Measurements from ENCODE around the gene TMEM42. TPM values are rescaled to one million over a fixed set of nuclear protein-coding genes. Genes with fewer than 3 reads are reported as not detected.

TMEM42 gene
- total and polyA plus RNA-seq, 9 of the 15 experiments (the other 6 are each of a cell fraction or from before 2014, with no cell fraction given): 0.53 to 1.6 (median 0.98) TPM

DNA sequence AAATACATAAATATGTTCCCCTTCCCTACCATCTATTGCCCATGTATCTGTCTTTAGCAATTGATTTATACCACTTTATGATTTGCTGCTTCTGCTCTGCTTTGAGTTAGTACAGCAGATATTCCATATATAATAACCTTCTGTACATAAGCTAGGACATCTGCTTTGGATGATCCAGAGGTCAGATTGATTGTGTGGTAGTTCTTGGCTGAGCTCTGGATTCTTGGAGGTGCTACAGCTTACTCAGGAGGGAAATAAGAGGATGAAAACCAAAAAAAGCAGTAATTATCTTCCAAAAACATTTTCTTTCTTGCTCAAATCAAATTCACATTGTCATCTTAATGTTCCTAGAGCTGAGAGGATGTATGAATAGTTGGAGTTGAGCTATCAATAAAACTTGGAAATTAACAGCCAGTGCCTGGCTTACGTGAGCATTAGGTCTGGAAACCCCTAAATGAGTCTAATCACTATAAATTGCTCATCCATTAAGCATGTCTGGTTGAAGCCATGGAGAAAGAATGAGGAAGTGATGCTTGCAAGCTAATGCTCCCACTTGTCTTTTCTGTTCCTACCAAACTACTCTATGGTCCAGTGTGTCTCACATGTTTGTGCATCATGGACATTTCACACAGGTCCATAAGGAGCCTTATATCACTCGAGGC lies 36.3 kb upstream of the TMEM42 start:
- no peak for DNase-seq (ENCODE audit: extremely low read depth in 1 of 4, low spot score in 3 of 4)
- CTCF ChIA-PET (ENCODE audit: low intra/inter-chr PET ratio): no interaction called here

More for the DNA sequence above, 36.3 kb upstream of the TMEM42 start:
- POLR2A ChIA-PET: interaction anchor here (0.7 to 2.1 kb wide), 4 partner anchors 10 to 784 kb away, joined by 3 to 4 read pairs (median 3); no protein-coding TSS in a partner anchor
- H3K9me3 ChIP-seq (replicated peaks; ENCODE audit: control insufficient read depth, insufficient read depth, low read depth, low read length): no peaks in the 10 kb centered on the region
- H3K36me3 ChIP-seq (ENCODE audit: control insufficient read depth, insufficient read depth, low read length): peaks cover 53% of the 10 kb centered on the region
- H3K9me1 ChIP-seq (ENCODE audit: control insufficient read depth, insufficient read depth, low read length): no peaks in the 10 kb centered on the region
- WGBS (ENCODE audit: insufficient coverage, low coverage, missing lambda C conversion rate): 78% methylated on average over 2 of the region's 2 CpGs
- FAIRE-seq: no peak
- in situ Hi-C loops (cut with MboI) (no loop called here), intact Hi-C loops (cut with micrococcal nuclease) (no loop called here)
- TF ChIP-seq, protein P1, sequence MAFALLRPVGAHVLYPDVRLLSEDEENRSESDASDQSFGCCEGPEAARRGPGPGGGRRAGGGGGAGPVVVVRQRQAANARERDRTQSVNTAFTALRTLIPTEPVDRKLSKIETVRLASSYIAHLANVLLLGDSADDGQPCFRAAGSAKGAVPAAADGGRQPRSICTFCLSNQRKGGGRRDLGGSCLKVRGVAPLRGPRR (CRISPR knock-in tag; IDR thresholded peaks at IDR 0.05): no peak
- peak; percentile 49; the same call in 1 of the 2 replicates for TF ChIP-seq SPI1 (IDR thresholded peaks at IDR 0.05; ENCODE audit: borderline replicate concordance, low read depth, low read length)
- TF ChIP-seq, protein P2, sequence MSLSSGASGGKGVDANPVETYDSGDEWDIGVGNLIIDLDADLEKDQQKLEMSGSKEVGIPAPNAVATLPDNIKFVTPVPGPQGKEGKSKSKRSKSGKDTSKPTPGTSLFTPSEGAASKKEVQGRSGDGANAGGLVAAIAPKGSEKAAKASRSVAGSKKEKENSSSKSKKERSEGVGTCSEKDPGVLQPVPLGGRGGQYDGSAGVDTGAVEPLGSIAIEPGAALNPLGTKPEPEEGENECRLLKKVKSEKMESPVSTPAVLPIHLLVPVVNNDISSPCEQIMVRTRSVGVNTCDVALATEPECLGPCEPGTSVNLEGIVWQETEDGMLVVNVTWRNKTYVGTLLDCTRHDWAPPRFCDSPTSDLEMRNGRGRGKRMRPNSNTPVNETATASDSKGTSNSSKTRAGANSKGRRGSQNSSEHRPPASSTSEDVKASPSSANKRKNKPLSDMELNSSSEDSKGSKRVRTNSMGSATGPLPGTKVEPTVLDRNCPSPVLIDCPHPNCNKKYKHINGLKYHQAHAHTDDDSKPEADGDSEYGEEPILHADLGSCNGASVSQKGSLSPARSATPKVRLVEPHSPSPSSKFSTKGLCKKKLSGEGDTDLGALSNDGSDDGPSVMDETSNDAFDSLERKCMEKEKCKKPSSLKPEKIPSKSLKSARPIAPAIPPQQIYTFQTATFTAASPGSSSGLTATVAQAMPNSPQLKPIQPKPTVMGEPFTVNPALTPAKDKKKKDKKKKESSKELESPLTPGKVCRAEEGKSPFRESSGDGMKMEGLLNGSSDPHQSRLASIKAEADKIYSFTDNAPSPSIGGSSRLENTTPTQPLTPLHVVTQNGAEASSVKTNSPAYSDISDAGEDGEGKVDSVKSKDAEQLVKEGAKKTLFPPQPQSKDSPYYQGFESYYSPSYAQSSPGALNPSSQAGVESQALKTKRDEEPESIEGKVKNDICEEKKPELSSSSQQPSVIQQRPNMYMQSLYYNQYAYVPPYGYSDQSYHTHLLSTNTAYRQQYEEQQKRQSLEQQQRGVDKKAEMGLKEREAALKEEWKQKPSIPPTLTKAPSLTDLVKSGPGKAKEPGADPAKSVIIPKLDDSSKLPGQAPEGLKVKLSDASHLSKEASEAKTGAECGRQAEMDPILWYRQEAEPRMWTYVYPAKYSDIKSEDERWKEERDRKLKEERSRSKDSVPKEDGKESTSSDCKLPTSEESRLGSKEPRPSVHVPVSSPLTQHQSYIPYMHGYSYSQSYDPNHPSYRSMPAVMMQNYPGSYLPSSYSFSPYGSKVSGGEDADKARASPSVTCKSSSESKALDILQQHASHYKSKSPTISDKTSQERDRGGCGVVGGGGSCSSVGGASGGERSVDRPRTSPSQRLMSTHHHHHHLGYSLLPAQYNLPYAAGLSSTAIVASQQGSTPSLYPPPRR (CRISPR knock-in tag; IDR thresholded peaks at IDR 0.05; ENCODE audit: borderline replicate concordance): no peak
- TF ChIP-seq, protein P3, sequence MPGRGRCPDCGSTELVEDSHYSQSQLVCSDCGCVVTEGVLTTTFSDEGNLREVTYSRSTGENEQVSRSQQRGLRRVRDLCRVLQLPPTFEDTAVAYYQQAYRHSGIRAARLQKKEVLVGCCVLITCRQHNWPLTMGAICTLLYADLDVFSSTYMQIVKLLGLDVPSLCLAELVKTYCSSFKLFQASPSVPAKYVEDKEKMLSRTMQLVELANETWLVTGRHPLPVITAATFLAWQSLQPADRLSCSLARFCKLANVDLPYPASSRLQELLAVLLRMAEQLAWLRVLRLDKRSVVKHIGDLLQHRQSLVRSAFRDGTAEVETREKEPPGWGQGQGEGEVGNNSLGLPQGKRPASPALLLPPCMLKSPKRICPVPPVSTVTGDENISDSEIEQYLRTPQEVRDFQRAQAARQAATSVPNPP (IDR thresholded peaks at IDR 0.05; ENCODE audit: borderline replicate concordance, insufficient read depth, insufficient read length): no peak
- H3K4me2 ChIP-seq (ENCODE audit: insufficient read depth, low read length): no peak overlapping the region
- no peak overlapping the region for H3K4me3 ChIP-seq
- H3K9ac ChIP-seq (ENCODE audit: insufficient read depth in 1 of 2, low read depth in 2 of 2, low read length in 2 of 2): no peak overlapping the region
- ATAC-seq: no peak
- no peaks in the 10 kb centered on the region for H3K27me3 ChIP-seq (ENCODE audit: control insufficient read depth in 2 of 2, insufficient read depth in 2 of 2, low read length in 2 of 2)
- no peak overlapping the region for H3K27ac ChIP-seq (ENCODE audit: extremely low read depth, low read depth, low read length)
- BruUV-seq (replicated peaks): no TSS peak
- no peak overlapping the region for H2AFZ ChIP-seq (ENCODE audit: low read depth, low read length)
- H3K79me2 ChIP-seq (ENCODE audit: control insufficient read depth, insufficient read depth, low read length): no peaks in the 10 kb centered on the region
- H3K4me1 ChIP-seq (replicated peaks in 1 of 2; ENCODE audit: control insufficient read depth in 2 of 2, insufficient read depth in 2 of 2, low read length in 2 of 2): no peaks in the 10 kb centered on the region
- no peaks in the 10 kb centered on the region for H4K20me1 ChIP-seq (replicated peaks; ENCODE audit: control insufficient read depth, insufficient read depth, low read length)
